Measurements from ENCODE around the gene CAMTA2. TPM values are rescaled to one million over a fixed set of nuclear protein-coding genes. Genes with fewer than 3 reads are reported as not detected.

Gene CAMTA2
- total RNA-seq, 3 donors from 2014 or later, result 11.0 to 17.7 (median 13.5) TPM

DNA sequence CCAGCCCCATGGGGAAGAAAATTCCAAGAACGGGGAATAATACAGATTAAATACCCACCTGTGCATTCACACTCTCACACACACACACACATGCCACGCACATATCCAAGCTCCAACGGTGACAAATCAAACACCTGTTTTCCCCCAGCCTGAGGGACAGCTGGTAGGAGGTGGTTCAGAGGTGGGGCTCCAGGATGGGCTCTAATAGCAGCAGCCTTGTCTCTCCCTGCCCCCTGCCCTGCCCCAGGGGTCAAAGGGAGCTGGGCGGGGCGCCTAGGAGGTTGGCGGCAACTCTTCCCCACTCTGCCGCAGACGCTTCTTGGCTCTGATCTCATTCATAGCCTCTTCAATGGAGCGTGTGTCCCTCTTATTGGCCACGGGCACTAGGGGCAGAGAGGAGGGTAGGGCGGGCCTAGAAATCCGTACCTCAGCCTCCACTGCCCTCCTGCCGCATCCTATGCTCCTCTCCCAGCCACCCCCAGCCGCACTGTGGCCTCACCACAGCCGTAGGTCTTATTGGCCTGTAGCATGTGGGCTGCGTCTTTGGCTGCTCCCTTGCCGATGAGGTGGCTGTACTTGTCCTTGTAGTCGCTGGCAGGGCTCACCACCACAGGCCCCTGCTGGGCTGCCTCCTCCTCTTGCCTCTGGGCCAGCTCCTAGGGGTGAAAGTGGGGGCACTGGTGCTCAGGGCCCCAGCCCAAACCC lies 28.1 kb downstream of the CAMTA2 start:
- no peaks in the 10 kb centered on the region for H3K27me3 ChIP-seq
- H3K9me3 ChIP-seq, result no peaks in the 10 kb centered on the region
- no peaks in the 10 kb centered on the region for H3K4me1 ChIP-seq
- DNase-seq (ENCODE audit: low spot score in 2 of 2), result no peak
- TF ChIP-seq POLR2AphosphoS5 (IDR thresholded peaks at IDR 0.05) (no peak), POLR2A (IDR thresholded peaks at IDR 0.05) (no peak)
- TF ChIP-seq, protein P1, sequence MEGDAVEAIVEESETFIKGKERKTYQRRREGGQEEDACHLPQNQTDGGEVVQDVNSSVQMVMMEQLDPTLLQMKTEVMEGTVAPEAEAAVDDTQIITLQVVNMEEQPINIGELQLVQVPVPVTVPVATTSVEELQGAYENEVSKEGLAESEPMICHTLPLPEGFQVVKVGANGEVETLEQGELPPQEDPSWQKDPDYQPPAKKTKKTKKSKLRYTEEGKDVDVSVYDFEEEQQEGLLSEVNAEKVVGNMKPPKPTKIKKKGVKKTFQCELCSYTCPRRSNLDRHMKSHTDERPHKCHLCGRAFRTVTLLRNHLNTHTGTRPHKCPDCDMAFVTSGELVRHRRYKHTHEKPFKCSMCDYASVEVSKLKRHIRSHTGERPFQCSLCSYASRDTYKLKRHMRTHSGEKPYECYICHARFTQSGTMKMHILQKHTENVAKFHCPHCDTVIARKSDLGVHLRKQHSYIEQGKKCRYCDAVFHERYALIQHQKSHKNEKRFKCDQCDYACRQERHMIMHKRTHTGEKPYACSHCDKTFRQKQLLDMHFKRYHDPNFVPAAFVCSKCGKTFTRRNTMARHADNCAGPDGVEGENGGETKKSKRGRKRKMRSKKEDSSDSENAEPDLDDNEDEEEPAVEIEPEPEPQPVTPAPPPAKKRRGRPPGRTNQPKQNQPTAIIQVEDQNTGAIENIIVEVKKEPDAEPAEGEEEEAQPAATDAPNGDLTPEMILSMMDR (IDR thresholded peaks at IDR 0.05), result no peak
- intact Hi-C loops (cut with DNase I; ENCODE audit: low total_unique reads), result no loop called here
- H3K4me3 ChIP-seq, result no peak overlapping the region
- peaks cover 10% of the 10 kb centered on the region for H3K36me3 ChIP-seq
- no peak overlapping the region for H3K27ac ChIP-seq

DNA sequence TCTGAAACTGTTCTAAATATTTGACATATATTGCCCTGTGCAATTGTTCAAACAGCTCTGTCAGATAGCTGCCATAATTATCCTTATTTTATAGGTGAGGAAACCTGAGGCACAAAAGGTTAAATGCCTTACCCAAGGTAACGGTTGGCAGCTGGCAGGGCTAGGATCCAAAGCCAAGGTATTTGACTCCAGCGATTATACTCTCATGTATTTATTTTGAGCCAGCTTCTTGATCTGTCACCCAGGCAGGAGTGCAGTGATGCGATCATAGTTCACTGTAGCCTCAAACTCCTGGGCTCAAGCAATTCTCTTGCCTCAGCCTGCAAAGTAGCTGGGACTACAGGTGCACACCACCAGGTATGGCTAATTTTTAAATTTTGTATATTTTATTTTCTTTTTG lies 29.4 kb downstream of the CAMTA2 start:
- Histone ChIP-seq H3K4me3 (no peak overlapping the region), H3K27me3 (no peaks in the 10 kb centered on the region), H3K4me1 (no peaks in the 10 kb centered on the region), H3K27ac (no peak overlapping the region), H3K36me3 (peaks cover 10% of the 10 kb centered on the region), H3K9me3 (no peaks in the 10 kb centered on the region)
- DNase-seq (ENCODE audit: low spot score in 2 of 2), result no peak
- intact Hi-C loops (cut with DNase I; ENCODE audit: low total_unique reads), result no loop called here
- no peak for TF ChIP-seq POLR2AphosphoS5 (IDR thresholded peaks at IDR 0.05)
- no peak for TF ChIP-seq POLR2A (IDR thresholded peaks at IDR 0.05)
- TF ChIP-seq, protein P1 (IDR thresholded peaks at IDR 0.05), result no peak

DNA sequence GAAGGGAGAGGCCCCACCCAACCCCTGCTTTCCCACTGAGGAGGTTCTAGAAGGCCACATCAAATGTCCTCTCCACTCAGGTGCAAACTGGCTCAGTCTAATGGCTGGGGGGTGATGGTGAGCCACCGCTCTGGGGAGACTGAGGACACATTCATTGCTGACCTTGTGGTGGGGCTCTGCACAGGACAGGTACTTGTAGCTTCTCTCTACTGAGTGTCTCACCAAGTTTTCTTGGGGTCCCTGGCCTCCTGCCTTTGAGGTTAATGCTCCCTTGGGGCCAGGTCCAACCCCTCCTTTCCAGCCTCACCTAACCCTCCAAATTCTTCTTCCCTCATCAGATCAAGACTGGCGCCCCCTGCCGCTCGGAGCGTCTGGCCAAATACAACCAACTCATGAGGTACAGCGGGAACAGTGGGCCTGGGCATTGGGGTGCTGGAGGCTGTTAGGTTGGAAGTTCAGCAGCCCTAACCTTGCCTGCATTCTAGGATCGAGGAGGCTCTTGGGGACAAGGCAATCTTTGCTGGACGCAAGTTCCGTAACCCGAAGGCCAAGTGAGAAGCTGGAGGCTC lies 30.9 kb downstream of the CAMTA2 start:
- no peak overlapping the region for H3K4me3 ChIP-seq
- TF ChIP-seq, protein P1 (IDR thresholded peaks at IDR 0.05), result no peak
- no peaks in the 10 kb centered on the region for H3K9me3 ChIP-seq
- DNase-seq (ENCODE audit: low spot score in 2 of 2), result no peak
- peaks cover 10% of the 10 kb centered on the region for H3K36me3 ChIP-seq
- no peaks in the 10 kb centered on the region for H3K4me1 ChIP-seq
- no peak overlapping the region for H3K27ac ChIP-seq
- intact Hi-C loops (cut with DNase I; ENCODE audit: low total_unique reads), result no loop called here
- H3K27me3 ChIP-seq, result no peaks in the 10 kb centered on the region

DNA sequence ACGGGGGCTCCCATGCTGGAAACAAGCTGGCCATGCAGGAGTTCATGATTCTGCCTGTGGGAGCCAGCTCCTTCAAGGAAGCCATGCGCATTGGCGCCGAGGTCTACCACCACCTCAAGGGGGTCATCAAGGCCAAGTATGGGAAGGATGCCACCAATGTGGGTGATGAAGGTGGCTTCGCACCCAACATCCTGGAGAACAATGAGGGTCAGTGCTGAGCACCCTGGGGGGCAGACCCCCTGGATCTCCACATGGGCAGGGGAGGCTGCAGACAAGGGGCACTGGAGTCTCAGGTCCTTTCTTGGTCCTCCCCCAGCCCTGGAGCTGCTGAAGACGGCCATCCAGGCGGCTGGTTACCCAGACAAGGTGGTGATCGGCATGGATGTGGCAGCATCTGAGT lies 32.4 kb downstream of the CAMTA2 start:
- intact Hi-C loops (cut with DNase I; ENCODE audit: low total_unique reads), result no loop called here
- H3K36me3 ChIP-seq, result peaks cover 8% of the 10 kb centered on the region
- H3K4me3 ChIP-seq, result no peak overlapping the region
- TF ChIP-seq POLR2A (IDR thresholded peaks at IDR 0.05) (no peak), POLR2AphosphoS5 (IDR thresholded peaks at IDR 0.05) (no peak)
- TF ChIP-seq, protein P1 (IDR thresholded peaks at IDR 0.05), result no peak
- H3K4me1 ChIP-seq, result peaks cover 0 to 6% of the 10 kb centered on the region in 2 donors
- H3K27me3 ChIP-seq, result no peaks in the 10 kb centered on the region
- no peak for DNase-seq (ENCODE audit: low spot score in 2 of 2)
- H3K9me3 ChIP-seq, result no peaks in the 10 kb centered on the region
- no peak overlapping the region for H3K27ac ChIP-seq

DNA sequence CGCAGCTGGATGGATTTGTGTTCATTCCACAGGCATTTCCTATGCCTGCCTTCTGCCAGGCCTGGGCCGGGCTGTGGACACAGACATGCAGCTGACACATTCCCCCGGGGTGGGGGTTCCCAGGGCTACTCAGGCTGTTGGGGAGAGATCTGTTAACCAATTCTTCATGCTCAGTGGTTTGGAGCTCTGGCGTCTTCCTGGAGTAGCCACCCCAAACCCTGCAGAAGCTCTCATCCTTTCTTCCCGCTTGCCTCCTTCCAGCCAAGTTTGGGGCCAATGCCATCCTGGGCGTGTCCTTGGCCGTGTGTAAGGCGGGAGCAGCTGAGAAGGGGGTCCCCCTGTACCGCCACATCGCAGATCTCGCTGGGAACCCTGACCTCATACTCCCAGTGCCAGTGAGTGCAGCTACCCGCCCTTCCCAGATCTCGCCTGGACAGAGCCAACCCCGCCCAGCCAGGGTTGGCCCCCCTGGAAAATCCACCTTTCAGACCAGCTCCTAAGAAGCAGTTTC lies 34.0 kb downstream of the CAMTA2 start:
- Histone ChIP-seq H3K9me3 (no peaks in the 10 kb centered on the region), H3K4me3 (no peak overlapping the region), H3K36me3 (no peaks in the 10 kb centered on the region), H3K27ac (no peak overlapping the region), H3K4me1 (peaks cover 0 to 6% of the 10 kb centered on the region in 2 donors), H3K27me3 (no peaks in the 10 kb centered on the region)
- TF ChIP-seq, protein P1 (IDR thresholded peaks at IDR 0.05), result no peak
- no peak for TF ChIP-seq POLR2A (IDR thresholded peaks at IDR 0.05)
- TF ChIP-seq POLR2AphosphoS5 (IDR thresholded peaks at IDR 0.05), result no peak
- intact Hi-C loops (cut with DNase I; ENCODE audit: low total_unique reads), result no loop called here
- DNase-seq (ENCODE audit: low spot score in 2 of 2), result no peak

All from breast epithelium (tissue), 4 donors.